SK-N-SH (cell line): ENCODE data around the gene WDR47. TPM values are rescaled to one million over a fixed set of nuclear protein-coding genes. Genes with fewer than 3 reads are reported as not detected.

Experiments
- CTCF ChIA-PET: fragments of 300-600, 350-600 bp; formaldehyde crosslinking; extraction: SDS; loops from one replicate; lab custom pipeline; 2021; lab: Yijun Ruan, JAX
- POLR2A ChIA-PET: fragments of 350-600 bp; sonication (Branson Sonifier 250); formaldehyde crosslinking; extraction: SDS; loops from one replicate; lab custom pipeline; 2020; ENCODE audit warnings: antibody characterized with exemption, inconsistent platforms; lab: Yijun Ruan, JAX
- DNase-seq: peaks from one replicate; pipeline ENCODE4 v3.0.0; 2012
- H2AFZ ChIP-seq: fragments of 200-600 bp; sonication (generic); 2 replicates; pipeline ENCODE4 v1.8.1; 2016; ENCODE audit warnings: antibody characterized with exemption, mild to moderate bottlenecking, low read depth
- H3F3A ChIP-seq: fragments of 200-600 bp; sonication (generic); replicated peaks from 2 replicates; pipeline ENCODE3; 2016; ENCODE audit warnings: antibody characterized with exemption, mild to moderate bottlenecking; ENCODE audit not compliant: insufficient read depth
- H3K27ac ChIP-seq, 2 experiments: fragments of 200-500 bp in 1 of 2; fragments of 200-600 bp in 1 of 2; sonication (Bioruptor generic) in 1 of 2; sonication (generic), shearing (Covaris generic) in 1 of 2; 2 replicates each; pipeline versions ENCODE4 v1.5.1 to v1.6.1; 2014 to 2016; ENCODE audit warnings: low read depth in 2 of 2, inconsistent platforms in 1 of 2, low read length in 1 of 2, mild to moderate bottlenecking in 1 of 2, mixed read lengths in 1 of 2
- H3K27me3 ChIP-seq: fragments of 200-600 bp; sonication (generic), shearing (Covaris generic); 2 replicates; pipeline ENCODE4 v1.6.1; 2016; ENCODE audit warnings: mixed run types; ENCODE audit not compliant: insufficient read depth
- H3K36me3 ChIP-seq, 2 experiments: fragments of 200-500 bp in 1 of 2; fragments of 200-600 bp in 1 of 2; sonication (Bioruptor generic) in 1 of 2; sonication (generic) in 1 of 2; replicated peaks in 1 of 2; 2 replicates each; pipeline versions ENCODE3 to v1.5.1; 2014 to 2016; ENCODE audit warnings: low read length in 1 of 2, mild to moderate bottlenecking in 1 of 2; ENCODE audit not compliant: insufficient read depth in 2 of 2, control insufficient read depth in 1 of 2
- H3K4me1 ChIP-seq, 2 experiments: fragments of 200-500 bp in 1 of 2; fragments of 200-600 bp in 1 of 2; sonication (Bioruptor generic) in 1 of 2; sonication (generic), shearing (Covaris generic) in 1 of 2; 2 replicates each; pipeline versions ENCODE4 v1.5.1 to v1.6.1; 2014 to 2016; ENCODE audit warnings: low read depth in 1 of 2, low read length in 1 of 2, mixed run types in 1 of 2; ENCODE audit not compliant: insufficient read depth in 2 of 2, control insufficient read depth in 1 of 2
- H3K4me2 ChIP-seq: fragments of 200-600 bp; sonication (generic), shearing (Covaris generic); 2 replicates; pipeline ENCODE4 v1.6.1; 2017; ENCODE audit warnings: mixed run types
- H3K4me3 ChIP-seq, 2 experiments: fragments of 200-500 bp in 1 of 2; fragments of 200-600 bp in 1 of 2; sonication (Bioruptor generic) in 1 of 2; sonication (generic), shearing (Covaris generic) in 1 of 2; 2 replicates each; pipeline versions ENCODE4 v1.5.1 to v1.8.1; 2014 to 2016; ENCODE audit warnings: low read depth in 2 of 2, inconsistent platforms in 1 of 2, low read length in 1 of 2, mild to moderate bottlenecking in 1 of 2, mixed read lengths in 1 of 2, moderate library complexity in 1 of 2
- H3K79me2 ChIP-seq: fragments of 200-600 bp; sonication (generic); 2 replicates; pipeline ENCODE4 v1.8.1; 2017; ENCODE audit warnings: mild to moderate bottlenecking; ENCODE audit not compliant: insufficient read depth
- H3K9ac ChIP-seq: fragments of 200-600 bp; sonication (generic); 2 replicates; pipeline ENCODE4 v1.6.1; 2017; ENCODE audit warnings: mixed run types
- H3K9me2 ChIP-seq: fragments of 200-600 bp; sonication (generic); 2 replicates; pipeline ENCODE4 v1.6.1; 2017; ENCODE audit warnings: mixed run types
- H3K9me3 ChIP-seq: fragments of 200-600 bp; sonication (generic); 2 replicates; pipeline ENCODE4 v1.6.1; 2017; ENCODE audit warnings: mixed run types, mild to moderate bottlenecking, moderate library complexity
- H4K20me1 ChIP-seq: fragments of 200-600 bp; sonication (generic); 2 replicates; pipeline ENCODE4 v1.6.1; 2017; ENCODE audit warnings: mild to moderate bottlenecking, mixed run types; ENCODE audit not compliant: insufficient read depth
- CTCF ChIP-seq: fragments of 200-600 bp; sonication (generic); IDR thresholded peaks from 2 replicates; pipeline ENCODE4 v1.6.1; 2017; ENCODE audit warnings: antibody characterized with exemption, mild to moderate bottlenecking, moderate library complexity
- EP300 ChIP-seq, 2 experiments: IDR thresholded peaks; 2 replicates each; pipeline versions ENCODE4 v1.4.0 to v1.6.1; 2012; ENCODE audit warnings: borderline replicate concordance in 1 of 2, low read depth in 1 of 2, low read length in 1 of 2
- EZH2phosphoT487 ChIP-seq: fragments of 200-600 bp; sonication (generic); IDR thresholded peaks from 2 replicates; pipeline ENCODE4 v1.6.1; 2017; ENCODE audit warnings: low read depth, mixed run types, mild to moderate bottlenecking, antibody characterized with exemption, moderate library complexity, borderline replicate concordance
- FOSL2 ChIP-seq: IDR thresholded peaks from 2 replicates; pipeline ENCODE4 v1.4.0; 2012; ENCODE audit warnings: low read depth, mild to moderate bottlenecking, moderate library complexity, borderline replicate concordance
- GABPA ChIP-seq: IDR thresholded peaks from 2 replicates; pipeline ENCODE4 v1.4.0; 2012; ENCODE audit warnings: low read depth, mild to moderate bottlenecking
- GATA2 ChIP-seq: sonication (generic); formaldehyde crosslinking; IDR thresholded peaks from 2 replicates; pipeline ENCODE4 v1.5.0; 2020; ENCODE audit warnings: mild to moderate bottlenecking, missing genetic modification reagents
- MEF2A ChIP-seq: IDR thresholded peaks from 2 replicates; pipeline ENCODE4 v1.4.0; 2012; ENCODE audit warnings: low read depth, borderline replicate concordance
- MXI1 ChIP-seq: IDR thresholded peaks from 2 replicates; pipeline ENCODE4 v1.6.1; 2012; ENCODE audit warnings: mild to moderate bottlenecking, low read depth, low read length, improper control_type of control experiment
- NFIC ChIP-seq: IDR thresholded peaks from 2 replicates; pipeline ENCODE4 v1.4.0; 2012; ENCODE audit warnings: borderline replicate concordance
- POLR2AphosphoS5 ChIP-seq: IDR thresholded peaks from 2 replicates; pipeline ENCODE4 v1.6.1; 2012; ENCODE audit warnings: low read depth, low read length
- RCOR1 ChIP-seq: fragments of 150-350 bp; IDR thresholded peaks from 2 replicates; pipeline ENCODE4 v1.6.1; 2017; ENCODE audit warnings: antibody characterized with exemption, low read length
- RFX5 ChIP-seq: IDR thresholded peaks from 2 replicates; pipeline ENCODE4 v1.6.1; 2012; ENCODE audit warnings: mild to moderate bottlenecking, improper control_type of control experiment, low read length
- RXRA ChIP-seq: IDR thresholded peaks from 2 replicates; pipeline ENCODE4 v1.4.0; 2012; ENCODE audit warnings: low read depth, mild to moderate bottlenecking, borderline replicate concordance
- SIN3A ChIP-seq: IDR thresholded peaks from 2 replicates; pipeline ENCODE4 v1.6.1; 2012; ENCODE audit warnings: low read depth, mild to moderate bottlenecking, low read length, moderate library complexity, borderline replicate concordance
- SMC3 ChIP-seq: IDR thresholded peaks from 2 replicates; pipeline ENCODE4 v1.6.1; 2012; ENCODE audit warnings: low read depth, low read length, improper control_type of control experiment
- TCF12 ChIP-seq: IDR thresholded peaks from 2 replicates; pipeline ENCODE4 v1.4.0; 2012
- USF2 ChIP-seq: fragments of 150-350 bp; IDR thresholded peaks from 2 replicates; pipeline ENCODE4 v1.6.1; 2017; ENCODE audit warnings: antibody characterized with exemption, low read length, low read depth, borderline replicate concordance
- WGBS: methylation state at CpG from one replicate; pipeline ENCODE4 v1.1.6; 2017; ENCODE audit warnings: low lambda C conversion rate; 5-methylcytosine and 5-hydroxymethylcytosine counted together
- polyA plus RNA-seq, 3 experiments: library from polyadenylated mRNA; depleted of rRNA; stranded (reverse); fragments of >200 nt; gene quantifications; 2 replicates each; pipeline ENCODE4 v1.2.3, GENCODE V29; 2012

WDR47 gene
- polyA plus RNA-seq, 1 of the 3 experiments (the other 2 are of a cell fraction) = 7.9 TPM

DNA sequence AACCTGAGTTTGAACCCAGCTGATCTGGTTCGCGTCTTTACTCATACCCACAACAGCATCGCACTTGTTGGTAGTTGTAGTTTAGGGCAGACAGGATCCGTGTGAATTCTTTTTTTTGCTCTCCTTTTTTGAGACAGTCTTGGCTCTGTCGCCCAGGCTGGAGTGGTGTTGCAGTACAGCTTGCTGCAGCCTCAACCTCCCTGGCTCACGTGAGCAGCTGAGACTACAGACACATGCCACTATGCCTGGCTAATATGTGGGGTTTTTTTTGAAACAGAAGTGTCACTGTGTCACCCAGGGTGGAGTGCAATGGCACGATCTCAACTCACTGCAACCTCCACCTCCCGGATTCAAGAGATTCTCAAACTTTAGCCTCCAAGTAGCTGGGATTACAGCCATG, 26.0 kb upstream of the WDR47 start:
- Histone ChIP-seq H3K4me3 (no peak overlapping the region), H3F3A (peaks cover 13% of the 10 kb centered on the region), H4K20me1 (peaks cover 32% of the 10 kb centered on the region), H3K9me2 (no peaks in the 10 kb centered on the region), H3K4me2 (no peak overlapping the region), H3K9ac (no peak overlapping the region), H3K27me3 (no peaks in the 10 kb centered on the region), H3K79me2 (peaks cover 88% of the 10 kb centered on the region), H3K36me3 (peaks cover 28 to 69% of the 10 kb centered on the region in 2 experiments), H2AFZ (no peak overlapping the region), H3K9me3 (no peaks in the 10 kb centered on the region), H3K27ac (no peak overlapping the region), H3K4me1 (no peaks in the 10 kb centered on the region)
- ChIA-PET POLR2A (no interaction called here), CTCF (interaction anchor here (1.3 to 3.5 kb wide), 2 partner anchors 32 to 45 kb away, joined by 7 to 11 read pairs; partner anchors contain the start of gene ELAPOR1)
- TF ChIP-seq TCF12 = no peak
- TF ChIP-seq RCOR1 = no peak
- 87% methylated on average over 8 of the region's 8 CpGs for WGBS
- DNase-seq = no peak

- no peak overlapping the region for H3K4me3 ChIP-seq
- no peak overlapping the region for H3K27ac ChIP-seq
- no peak overlapping the region for H3K4me2 ChIP-seq
- no peaks in the 10 kb centered on the region for H3K4me1 ChIP-seq
- DNase-seq = no peak
- ChIA-PET CTCF (no interaction called here), POLR2A (interaction anchor here (1.4 kb wide), 1 partner anchor 11 kb away, joined by 5 read pairs; the partner anchor contains the start of gene TAF13)
- H3K27me3 ChIP-seq = no peaks in the 10 kb centered on the region
- TF ChIP-seq NFIC (no peak), CTCF (no peak), EZH2phosphoT487 (no peak), EP300 (IDR thresholded peaks at IDR 0.05; ENCODE audit: borderline replicate concordance in 1 of 2, low read depth in 1 of 2, low read length in 1 of 2) (no peak), RFX5 (no peak), GABPA (no peak)
- H3K79me2 ChIP-seq = peaks cover 63% of the 10 kb centered on the region
- no peak overlapping the region for H2AFZ ChIP-seq
- H4K20me1 ChIP-seq = peaks cover 31% of the 10 kb centered on the region
- no peaks in the 10 kb centered on the region for H3K9me2 ChIP-seq
- H3F3A ChIP-seq = peaks cover 13% of the 10 kb centered on the region
- peaks cover 25 to 70% of the 10 kb centered on the region in 2 experiments for H3K36me3 ChIP-seq
- no peak overlapping the region for H3K9ac ChIP-seq
- WGBS = 94% methylated on average over 2 of the region's 3 CpGs
- no peaks in the 10 kb centered on the region for H3K9me3 ChIP-seq
Measured at GRCh38 chr1:109065137-109065536, 23.2 kb upstream of the WDR47 start.

DNA sequence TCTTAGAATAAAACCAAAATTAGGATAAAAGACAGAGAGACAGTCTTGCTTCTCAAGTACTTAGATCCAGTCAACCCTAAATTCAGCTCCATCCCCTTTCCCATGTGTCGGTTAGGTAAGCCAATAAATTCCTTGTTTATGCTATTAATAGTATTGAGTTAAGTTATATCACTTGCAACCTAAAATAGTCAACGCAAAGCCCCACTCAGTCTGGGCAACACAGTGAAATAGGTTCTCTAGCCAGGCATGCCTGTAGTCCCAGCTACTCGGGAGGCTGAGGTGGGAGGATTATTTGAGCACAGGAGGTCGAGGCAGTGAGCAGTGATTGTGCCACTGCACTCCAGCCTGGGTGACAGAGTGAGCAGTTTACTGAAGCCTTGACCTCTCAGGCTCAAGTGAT, 19.3 kb upstream of the WDR47 start:
- no peak overlapping the region for H3K4me3 ChIP-seq
- ChIA-PET CTCF (interaction anchor here (1.3 kb wide), 1 partner anchor 52 kb away, joined by 3 read pairs; a partner anchor contains a TSS), POLR2A (interaction anchor here (0.6 to 2.1 kb wide), 4 partner anchors 14 to 74 kb away, joined by 3 to 7 read pairs (median 4); partner anchors contain the start of gene TAF13)
- DNase-seq = no peak
- WGBS = 91% methylated on average over 4 of the region's 4 CpGs
- H3K27ac ChIP-seq = no peak overlapping the region
- H3K79me2 ChIP-seq = peaks cover 24% of the 10 kb centered on the region; the same call in 1 of the 2 replicates
- no peak overlapping the region for H2AFZ ChIP-seq
- no peaks in the 10 kb centered on the region for H3K9me3 ChIP-seq
- H3K9ac ChIP-seq = no peak overlapping the region
- no peaks in the 10 kb centered on the region for H3K4me1 ChIP-seq
- H3K9me2 ChIP-seq = no peaks in the 10 kb centered on the region
- no peaks in the 10 kb centered on the region for H3K27me3 ChIP-seq
- H4K20me1 ChIP-seq = peaks cover 5% of the 10 kb centered on the region; the same call in 1 of the 2 replicates
- H3K36me3 ChIP-seq = peaks cover 15 to 38% of the 10 kb centered on the region in 2 experiments
- H3K4me2 ChIP-seq = no peak overlapping the region
- TF ChIP-seq MXI1 (no peak), FOSL2 (no peak), SIN3A (no peak), SMC3 (no peak), MEF2A (no peak), RXRA (no peak), GATA2 (CRISPR knock-in tag) (no peak), NFIC (no peak), USF2 (no peak), POLR2AphosphoS5 (no peak), CTCF (no peak)
- H3F3A ChIP-seq = peaks cover 13% of the 10 kb centered on the region
